NCI-H82 (cell line): ENCODE data around the gene PPIL4.
A peak's percentile ranks its signal among the peaks of the same experiment; 100 is the strongest.

Experiments used
- DNase-seq: peaks from one replicate; lab custom pipeline; 2025; lab: John Stamatoyannopoulos, UW

PPIL4 gene

GRCh38 chr6:149459761-149460160 lies 86.1 kb downstream of the PPIL4 start:
- DNase-seq: no peak

- DNase-seq: no peak
Observed at GRCh38 chr6:149458806-149459205, 87.0 kb downstream of the PPIL4 start.

DNA sequence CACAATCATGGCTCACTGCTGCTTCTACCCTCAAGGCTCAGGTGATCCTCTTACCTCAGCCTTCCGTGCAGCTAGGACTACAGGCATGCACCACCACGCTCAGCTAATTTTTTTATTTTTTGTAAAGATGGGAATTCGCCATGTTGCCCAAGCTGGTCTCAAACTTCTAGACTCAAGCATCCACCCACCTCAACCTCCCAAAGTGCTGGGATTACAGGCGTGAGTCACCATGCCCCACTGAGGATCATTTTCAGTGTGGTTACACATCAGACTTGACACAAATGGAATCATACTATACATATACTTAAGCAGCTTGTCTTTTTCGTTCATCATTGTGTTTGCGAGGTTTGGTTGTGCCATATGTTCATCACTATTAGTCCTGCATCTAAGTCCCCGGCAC lies 87.6 kb downstream of the PPIL4 start:
- peak; percentile 30 for DNase-seq

GRCh38 chr6:149457316-149457884 lies 88.4 kb downstream of the PPIL4 start:
- peak; percentile 20 for DNase-seq

DNA sequence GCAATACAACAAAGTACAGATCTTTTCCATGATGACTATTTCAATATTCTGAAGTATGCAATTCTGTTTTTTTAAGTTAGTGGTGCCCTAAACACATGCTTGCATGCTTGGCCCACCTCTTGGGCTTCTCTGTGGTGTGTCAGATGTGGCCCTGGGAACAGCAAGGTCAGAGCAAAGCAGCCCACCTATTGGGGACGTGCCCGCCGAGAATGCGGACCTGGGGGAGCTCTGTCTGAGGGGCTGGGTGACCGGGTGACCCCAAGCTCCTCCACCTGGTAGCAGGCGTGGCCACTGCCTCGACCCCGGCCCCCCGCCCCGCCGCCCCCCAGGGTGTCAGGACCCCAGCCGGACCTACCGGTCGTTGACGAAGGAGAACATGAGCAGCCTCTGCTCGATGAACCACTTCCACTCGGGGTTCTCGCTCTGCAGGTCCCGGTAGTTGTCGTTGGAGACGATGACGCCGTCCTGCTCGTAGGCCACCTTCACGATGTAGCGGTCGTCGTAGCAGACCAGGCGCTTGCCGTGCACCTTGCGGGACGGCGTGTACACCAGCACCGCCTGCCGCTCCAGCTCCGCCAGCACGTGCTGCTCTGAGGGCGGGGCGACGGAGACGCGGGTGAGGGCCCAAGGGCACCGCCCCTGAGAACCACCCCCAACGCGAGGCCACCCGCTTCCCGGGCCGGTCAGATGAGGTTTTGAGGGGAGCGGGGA lies 89.4 kb downstream of the PPIL4 start:
- DNase-seq: no peak

- DNase-seq: no peak
Observed at GRCh38 chr6:149455031-149455732, 90.7 kb downstream of the PPIL4 start.
